Aorta (tissue), 5 donors: ENCODE results near the gene GOSR1. TPM values are rescaled to one million over a fixed set of nuclear protein-coding genes. Genes with fewer than 3 reads are reported as not detected.
"Not testable (repeated sequence)": the region's sequence is repeated elsewhere in the genome, so short reads cannot be mapped to it uniquely, and the experiment has no call there.

ENCODE experiments used
- ATAC-seq: fragments of 200-7000 bp; cut with Tn5 transposase; one replicate; pipeline ENCODE4 v1.9.1; 2022; ENCODE audit warnings: moderate library complexity; ENCODE audit not compliant: low FRiP score
- DNase-seq, 2 donors: peaks; one replicate each; pipeline ENCODE4 v3.0.0-alpha.2; 2020
- H3K27ac ChIP-seq, 2 donors: one replicate each; pipeline ENCODE4 v1.5.1; 2013; ENCODE audit warnings: low read length in 2 of 2, mild to moderate bottlenecking in 2 of 2, moderate library complexity in 2 of 2, control low read depth in 1 of 2, inconsistent platforms in 1 of 2, low read depth in 1 of 2
- H3K27me3 ChIP-seq, 2 donors: one replicate each; pipeline ENCODE4 v1.6.1; 2013; ENCODE audit warnings: control low read depth in 1 of 2, low read length in 1 of 2, mild to moderate bottlenecking in 1 of 2, moderate library complexity in 1 of 2; ENCODE audit not compliant: insufficient read depth in 2 of 2, control insufficient read depth in 1 of 2
- H3K36me3 ChIP-seq, 2 donors: one replicate each; pipeline ENCODE4 v1.6.1; 2013; ENCODE audit warnings: control low read depth in 1 of 2, low read length in 1 of 2, mild to moderate bottlenecking in 1 of 2; ENCODE audit not compliant: insufficient read depth in 2 of 2, control insufficient read depth in 1 of 2
- H3K4me1 ChIP-seq, 2 donors: one replicate each; pipeline ENCODE4 v1.6.1; 2013; ENCODE audit warnings: low read length in 2 of 2, control low read depth in 1 of 2, mild to moderate bottlenecking in 1 of 2, moderate library complexity in 1 of 2; ENCODE audit not compliant: insufficient read depth in 2 of 2, control insufficient read depth in 1 of 2
- H3K4me3 ChIP-seq, 2 donors: one replicate each; pipeline ENCODE4 v1.5.1; 2013; ENCODE audit warnings: low read length in 2 of 2, control low read depth in 1 of 2, mild to moderate bottlenecking in 1 of 2
- H3K9me3 ChIP-seq: one replicate; pipeline ENCODE4 v1.6.1; 2013; ENCODE audit warnings: mild to moderate bottlenecking, low read length; ENCODE audit not compliant: control insufficient read depth
- WGBS, 2 donors: extraction: QIAGEN DNeasy Blood & Tissue Kit; methylation state at CpG; one replicate each; pipeline ENCODE4 v1.1.7; 2013; 5-methylcytosine and 5-hydroxymethylcytosine counted together
- intact Hi-C, 2 donors: fragments of 100-400 bp; cut with DNase I; formaldehyde crosslinking; loops; one replicate each; pipeline versions ENCODE4 v1.14.2 to v1.15.0; 2022
- long read RNA-seq, 2 donors: library from polyadenylated mRNA; unstranded; transcript quantifications; one replicate each; pipeline ENCODE4 v2.0.0, GENCODE V29; 2020 to 2021
- polyA plus RNA-seq, 2 donors: library from polyadenylated mRNA; stranded (reverse); fragments of 200-250 nt; gene quantifications; one replicate each; pipeline ENCODE4 v1.2.3, GENCODE V29; 2013
- total RNA-seq, 2 donors: library from RNA; stranded (reverse); fragmentation: NEBNext Ultra II Directional; extraction: Animal tissue kit (Norgen Biotek cat#: 25700); gene quantifications; one replicate each; pipeline ENCODE4 v1.2.1, GENCODE V29; 2021
- donor health status: healthy with polysubstance abuse.
- donor health status: Bipolar disorder and iron deficiency.
- donor health status: DM: no; HTN: no; CAD: no.
- donor health status: DM: no; HTN: no; CAD: no.
- donor health status: DM: yes; HTN: yes; CAD: no.

The GOSR1 gene
- total RNA-seq (10 to 100 TPM; 53.8 to 55.7 TPM), polyA plus RNA-seq (10 to 100 TPM; 13.6 to 21.9 TPM)
- long read RNA-seq, donor 1, full-length matches to known transcripts, result 15 of 48 reads
- long read RNA-seq, donor 1, partial matches to known transcripts, result 8 of 48 reads
- long read RNA-seq, donor 1, other reads (novel, unspliced or antisense), result 25 of 48 reads
- long read RNA-seq, donor 2, full-length matches to known transcripts, result 11 of 41 reads
- long read RNA-seq, donor 2, partial matches to known transcripts, result 3 of 41 reads
- long read RNA-seq, donor 2, other reads (novel, unspliced or antisense), result 27 of 41 reads

- H3K27ac ChIP-seq, result peak within 1 kb of the TSS; percentile 71 to 93
- no peaks in the 10 kb centered on the region for H3K9me3 ChIP-seq
- H3K36me3 ChIP-seq, result no peaks in the 10 kb centered on the region
- DNase-seq (peak; percentile 96), ATAC-seq (peak; percentile 99)
- intact Hi-C loops, result loop anchor here in 1 of 2 donors (5.0 kb wide), 2 partner anchors 125 to 360 kb away; partner anchors contain the start of gene NSRP1
- WGBS, 2 donors, result 1% methylated on average over 37 of the region's 37 CpGs
- peak within 1 kb of the TSS; percentile 83 to 95 for H3K4me3 ChIP-seq
- no peaks in the 10 kb centered on the region for H3K27me3 ChIP-seq
- H3K4me1 ChIP-seq, result no peaks in the 10 kb centered on the region
Observed at GRCh38 chr17:30477083-30477773, at the start of gene GOSR1. GOSR1 (plus strand) TSS chr17:30477408; CDS start chr17:30477434, 26 bp downstream.

GRCh38 chr17:30427611-30428010 lies 49.6 kb upstream of the GOSR1 start:
- Histone ChIP-seq H3K4me3 (no peak overlapping the region), H3K27me3 (no peaks in the 10 kb centered on the region), H3K27ac (no peak overlapping the region), H3K9me3 (no peaks in the 10 kb centered on the region), H3K4me1 (peaks cover 0 to 4% of the 10 kb centered on the region in 2 donors), H3K36me3 (peaks cover 0 to 2% of the 10 kb centered on the region in 2 donors)
- intact Hi-C loops, result no loop called here
- DNase-seq, result no peak
- 96% methylated on average over 1 of the region's 1 CpG for WGBS, 2 donors
- no peak for ATAC-seq

DNA sequence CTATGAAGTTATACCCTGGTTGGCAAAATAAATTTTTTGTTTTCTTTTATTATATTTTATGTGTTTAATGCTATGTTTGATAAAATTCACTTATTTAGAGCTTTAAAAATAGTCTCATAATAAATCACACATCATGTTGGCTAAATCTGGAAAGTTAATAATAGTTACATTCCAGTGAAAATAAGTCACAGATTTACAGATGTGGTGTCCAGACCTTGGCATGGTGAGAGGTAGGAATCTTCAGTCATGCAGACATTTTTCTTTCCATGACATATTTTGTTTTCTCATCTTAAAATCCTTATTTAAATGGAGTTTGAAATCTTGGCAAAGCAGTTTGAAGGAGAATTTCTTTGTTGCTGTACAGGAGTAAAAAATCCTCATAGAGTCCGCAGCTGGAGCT lies 48.1 kb upstream of the GOSR1 start:
- Histone ChIP-seq H3K9me3 (no peaks in the 10 kb centered on the region), H3K27me3 (no peaks in the 10 kb centered on the region), H3K36me3 (no peaks in the 10 kb centered on the region), H3K27ac (peak overlapping the region in 1 of 2 donors; percentile 90), H3K4me1 (peaks cover 0 to 4% of the 10 kb centered on the region in 2 donors), H3K4me3 (no peak overlapping the region)
- DNase-seq (no peak), ATAC-seq (no peak)
- WGBS, 2 donors, result 11 to 12% methylated on average over 1 of the region's 1 CpG
- intact Hi-C loops, result no loop called here

DNA sequence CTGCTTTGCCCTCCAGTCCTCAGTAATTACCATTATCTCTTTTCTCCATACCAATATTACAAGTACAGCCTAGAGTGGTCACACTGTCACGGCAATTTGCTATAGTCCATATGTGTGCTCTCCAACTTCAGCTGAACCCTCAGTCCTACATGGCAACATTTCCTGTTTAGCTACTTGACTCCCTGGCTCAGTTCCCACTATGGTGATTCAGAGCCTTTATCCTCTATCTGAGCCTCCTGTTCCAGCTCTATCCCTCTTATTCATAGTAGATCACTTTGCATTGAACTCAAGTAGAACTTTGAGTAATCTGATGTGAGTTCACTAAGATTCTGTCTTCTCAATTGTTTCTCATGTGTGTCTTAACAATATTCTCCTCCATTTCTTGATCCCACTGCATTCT lies 43.7 kb upstream of the GOSR1 start:
- Histone ChIP-seq H3K27me3 (no peaks in the 10 kb centered on the region), H3K4me1 (peaks cover 0 to 4% of the 10 kb centered on the region in 2 donors), H3K36me3 (no peaks in the 10 kb centered on the region), H3K27ac (no peak overlapping the region), H3K4me3 (no peak overlapping the region), H3K9me3 (no peaks in the 10 kb centered on the region)
- DNase-seq (no peak), ATAC-seq (no peak)
- WGBS, 2 donors, result 67 to 81% methylated on average over 1 of the region's 1 CpG
- intact Hi-C loops, result loop anchor here in 1 of 2 donors (10.0 kb wide), 1 partner anchor 139 kb away; the partner anchor contains the start of gene BLMH

DNA sequence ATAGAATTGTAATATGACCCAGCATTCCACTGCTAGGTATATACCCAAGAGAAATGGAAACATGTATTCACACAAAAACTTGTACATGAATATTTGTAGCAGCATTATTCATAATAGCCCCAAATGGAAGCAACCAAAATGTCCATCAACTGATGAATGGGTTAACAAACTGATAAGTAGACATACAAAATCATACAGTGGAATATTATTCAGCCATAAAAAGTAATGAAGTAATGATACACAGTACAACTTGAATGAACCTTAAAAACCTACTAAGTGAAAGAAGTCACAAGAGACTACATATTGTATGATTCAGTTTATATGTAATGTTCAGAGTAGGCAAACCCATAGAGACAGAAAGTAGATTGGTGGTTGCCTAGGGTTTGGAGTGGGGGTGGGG lies 40.5 kb upstream of the GOSR1 start:
- Histone ChIP-seq H3K4me3 (no peak overlapping the region), H3K36me3 (no peaks in the 10 kb centered on the region), H3K4me1 (no peaks in the 10 kb centered on the region), H3K27ac (no peak overlapping the region), H3K27me3 (no peaks in the 10 kb centered on the region), H3K9me3 (no peaks in the 10 kb centered on the region)
- ATAC-seq, result no peak
- DNase-seq, result no peak
- intact Hi-C loops, result loop anchor here in 1 of 2 donors (10.0 kb wide), 1 partner anchor 142 kb away; the partner anchor contains the start of gene BLMH

- H3K27me3 ChIP-seq, result no peaks in the 10 kb centered on the region
- H3K4me3 ChIP-seq, result no peak overlapping the region
- DNase-seq (no peak), ATAC-seq (no peak)
- intact Hi-C loops, result no loop called here
- H3K9me3 ChIP-seq, result no peaks in the 10 kb centered on the region
- H3K36me3 ChIP-seq, result peaks cover 0 to 2% of the 10 kb centered on the region in 2 donors
- 85 to 90% methylated on average over 6 of the region's 6 CpGs for WGBS, 2 donors
- no peaks in the 10 kb centered on the region for H3K4me1 ChIP-seq
- no peak overlapping the region for H3K27ac ChIP-seq
Observed at GRCh38 chr17:30443721-30444120, 33.5 kb upstream of the GOSR1 start.

GRCh38 chr17:30446640-30447039 lies 30.6 kb upstream of the GOSR1 start:
- H3K4me3 ChIP-seq, H3K4me1 ChIP-seq, DNase-seq, H3K9me3 ChIP-seq, H3K27me3 ChIP-seq, ATAC-seq, H3K36me3 ChIP-seq, intact Hi-C loops, H3K27ac ChIP-seq: not testable (repeated sequence)

DNA sequence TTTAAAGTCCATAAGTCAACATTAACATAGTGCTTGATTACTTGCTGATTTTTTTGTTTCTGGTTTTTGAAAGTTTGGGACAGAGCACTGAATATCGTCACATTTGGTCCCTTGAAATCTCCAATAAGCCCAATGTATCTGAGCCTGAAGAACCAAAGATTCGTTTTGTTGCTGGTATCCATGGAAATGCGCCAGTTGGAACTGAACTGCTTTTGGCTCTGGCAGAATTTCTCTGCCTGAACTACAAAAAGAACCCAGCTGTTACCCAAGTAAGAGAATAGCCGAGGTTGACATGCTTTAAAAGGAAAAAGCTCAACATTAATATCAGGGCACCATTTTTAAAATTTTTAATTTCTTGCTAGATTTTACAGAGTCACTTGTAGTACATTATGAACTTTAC lies 27.7 kb upstream of the GOSR1 start:
- no peaks in the 10 kb centered on the region for H3K4me1 ChIP-seq
- H3K27me3 ChIP-seq, result no peaks in the 10 kb centered on the region
- H3K9me3 ChIP-seq, result no peaks in the 10 kb centered on the region
- H3K4me3 ChIP-seq, result no peak overlapping the region
- WGBS, 2 donors, result 7% methylated on average over 4 of the region's 4 CpGs
- DNase-seq, result no peak
- H3K27ac ChIP-seq, result no peak overlapping the region
- peaks cover 0 to 4% of the 10 kb centered on the region in 2 donors for H3K36me3 ChIP-seq
- peak; percentile 15 for ATAC-seq
- intact Hi-C loops, result no loop called here
